GM23248 (cell line): Measurements from ENCODE around the gene HMMR. TPM values are rescaled to one million over a fixed set of nuclear protein-coding genes. Genes with fewer than 3 reads are reported as not detected.

Source experiments
- DNase-seq: peaks from one replicate; pipeline ENCODE4 v3.0.0-alpha.2; 2015
- H2AFZ ChIP-seq: fragments of 200-600 bp; sonication (generic); 2 replicates; pipeline ENCODE4 v1.6.1; 2016; ENCODE audit warnings: antibody characterized with exemption
- H3F3A ChIP-seq: fragments of 200-600 bp; sonication (generic); 2 replicates; pipeline ENCODE4 v1.6.1; 2016; ENCODE audit warnings: mild to moderate bottlenecking, antibody characterized with exemption, mixed run types; ENCODE audit not compliant: insufficient read depth
- H3K27ac ChIP-seq: fragments of 200-600 bp; sonication (generic); 2 replicates; pipeline ENCODE4 v1.5.1; 2016; ENCODE audit warnings: mild to moderate bottlenecking
- H3K27me3 ChIP-seq: fragments of 200-600 bp; sonication (generic); replicated peaks from 2 replicates; pipeline ENCODE4 v1.6.1; 2016; ENCODE audit warnings: mild to moderate bottlenecking; ENCODE audit not compliant: insufficient read depth
- H3K36me3 ChIP-seq: fragments of 200-600 bp; sonication (generic); 2 replicates; pipeline ENCODE4 v1.6.1; 2016; ENCODE audit warnings: low read depth, mild to moderate bottlenecking
- H3K4me1 ChIP-seq: fragments of 200-600 bp; sonication (generic); 2 replicates; pipeline ENCODE4 v1.6.1; 2016; ENCODE audit warnings: mild to moderate bottlenecking; ENCODE audit not compliant: insufficient read depth
- H3K4me2 ChIP-seq: fragments of 200-600 bp; sonication (generic); one replicate; pipeline ENCODE4 v1.6.1; 2016; ENCODE audit warnings: mild to moderate bottlenecking; ENCODE audit not compliant: unreplicated experiment
- H3K4me3 ChIP-seq: fragments of 200-600 bp; sonication (generic); 2 replicates; pipeline ENCODE4 v1.5.1; 2016; ENCODE audit warnings: mild to moderate bottlenecking
- H3K79me2 ChIP-seq: fragments of 200-600 bp; sonication (generic); 2 replicates; pipeline ENCODE4 v1.6.1; 2016; ENCODE audit warnings: mild to moderate bottlenecking; ENCODE audit not compliant: insufficient read depth
- H3K9ac ChIP-seq: fragments of 200-600 bp; sonication (generic); 2 replicates; pipeline ENCODE4 v1.6.1; 2016; ENCODE audit warnings: mild to moderate bottlenecking
- H3K9me2 ChIP-seq: fragments of 200-600 bp; sonication (generic); 2 replicates; pipeline ENCODE4 v1.6.1; 2016; ENCODE audit warnings: mixed run types, mild to moderate bottlenecking, moderate library complexity; ENCODE audit not compliant: insufficient read depth
- H3K9me3 ChIP-seq: fragments of 200-600 bp; sonication (generic); one replicate; pipeline ENCODE4 v1.6.1; 2017; ENCODE audit warnings: low read depth
- H4K20me1 ChIP-seq: fragments of 200-600 bp; sonication (generic); 2 replicates; pipeline ENCODE4 v1.6.0; 2016; ENCODE audit not compliant: insufficient read depth
- EZH2 ChIP-seq: fragments of 200-600 bp; sonication (generic); IDR thresholded peaks from 2 replicates; pipeline ENCODE4 v1.6.1; 2018; ENCODE audit warnings: antibody characterized with exemption, mild to moderate bottlenecking; ENCODE audit not compliant: insufficient read depth, poor library complexity, severe bottlenecking
- EZH2phosphoT487 ChIP-seq: fragments of 200-600 bp; sonication (generic); IDR thresholded peaks from 2 replicates; pipeline ENCODE4 v1.6.1; 2018; ENCODE audit warnings: antibody characterized with exemption, moderate library complexity, mild to moderate bottlenecking, low read depth; ENCODE audit not compliant: insufficient read depth
- WGBS, 2 experiments: methylation state at CpG; one replicate each; pipeline ENCODE4 v1.1.6; 2015 to 2017; ENCODE audit warnings: low lambda C conversion rate in 2 of 2, low coverage in 1 of 2; ENCODE audit errors: missing lambda C conversion rate in 2 of 2; 5-methylcytosine and 5-hydroxymethylcytosine counted together
- in situ Hi-C: fragments of 300-500 bp; cut with MboI; formaldehyde crosslinking; loops from 2 replicates; pipeline ENCODE4 v1.15.0; 2020
- polyA plus RNA-seq: library from polyadenylated mRNA; unstranded; fragments of >200 nt; fragmentation: Nextera tagmentation; extraction: Ambion mirVana; gene quantifications from 2 replicates; pipeline ENCODE4 v1.2.1, GENCODE V29; 2016
- total RNA-seq: library from RNA; depleted of rRNA; stranded (reverse); fragments of >200 nt; shearing (Covaris generic); gene quantifications from 2 replicates; pipeline ENCODE4 v1.2.3, GENCODE V29; 2014

HMMR gene
- total and polyA plus RNA-seq, 2 experiments from 2014 or later = 10.7 to 16.4 TPM

GRCh38 chr5:163525096-163525495 is 64.7 kb downstream of the HMMR start:
- Histone ChIP-seq H4K20me1 (no peaks in the 10 kb centered on the region), H3K9ac (no peak overlapping the region), H3K4me3 (no peak overlapping the region), H3K36me3 (0 out of 2 replicates have a peak, but pooled peaks cover 8% of the 10 kb centered on the region), H3K27ac (no peak overlapping the region), H3K4me2 (no peak overlapping the region), H2AFZ (no peak overlapping the region), H3F3A (0 out of 2 replicates have a peak, but pooled peaks cover 5% of the 10 kb centered on the region), H3K4me1 (no peaks in the 10 kb centered on the region), H3K9me3 (peaks cover 4% of the 10 kb centered on the region), H3K9me2 (no peaks in the 10 kb centered on the region), H3K27me3 (no peaks in the 10 kb centered on the region), H3K79me2 (no peaks in the 10 kb centered on the region)
- TF ChIP-seq EZH2 = no peak
- no peak for TF ChIP-seq EZH2phosphoT487
- no peak for DNase-seq
- in situ Hi-C loops = no loop called here
- WGBS, 2 experiments = 95 to 100% methylated on average over 1 of the region's 1 CpG

GRCh38 chr5:163529698-163530097 is 69.3 kb downstream of the HMMR start:
- in situ Hi-C loops = no loop called here
- Histone ChIP-seq H3K4me2 (no peak overlapping the region), H3K9ac (no peak overlapping the region), H3K27ac (no peak overlapping the region), H3K4me3 (no peak overlapping the region), H3K9me3 (peaks cover 4% of the 10 kb centered on the region), H3F3A (no peaks in the 10 kb centered on the region), H3K27me3 (peaks cover 13% of the 10 kb centered on the region), H3K9me2 (no peaks in the 10 kb centered on the region), H2AFZ (no peak overlapping the region), H3K36me3 (no peaks in the 10 kb centered on the region), H4K20me1 (no peaks in the 10 kb centered on the region), H3K79me2 (no peaks in the 10 kb centered on the region), H3K4me1 (no peaks in the 10 kb centered on the region)
- no peak for DNase-seq
- TF ChIP-seq EZH2phosphoT487 (no peak), EZH2 (no peak)
- WGBS, 2 experiments = 49 to 55% methylated on average over 5 of the region's 5 CpGs

GRCh38 chr5:163531272-163531671 is 70.8 kb downstream of the HMMR start:
- Histone ChIP-seq H3K4me1 (no peaks in the 10 kb centered on the region), H3K27ac (no peak overlapping the region), H3K4me3 (no peak overlapping the region), H3K4me2 (no peak overlapping the region), H3K36me3 (no peaks in the 10 kb centered on the region), H3K9ac (no peak overlapping the region), H3K27me3 (peaks cover 13% of the 10 kb centered on the region), H3K9me3 (no peaks in the 10 kb centered on the region), H3K79me2 (no peaks in the 10 kb centered on the region), H2AFZ (no peak overlapping the region), H3F3A (no peaks in the 10 kb centered on the region), H3K9me2 (no peaks in the 10 kb centered on the region), H4K20me1 (no peaks in the 10 kb centered on the region)
- in situ Hi-C loops = no loop called here
- TF ChIP-seq EZH2 (no peak), EZH2phosphoT487 (no peak)
- DNase-seq = no peak
- WGBS, 2 experiments = 58 to 63% methylated on average over 3 of the region's 3 CpGs

- Histone ChIP-seq H3K4me3 (no peak overlapping the region), H3K9ac (no peak overlapping the region), H3K79me2 (no peaks in the 10 kb centered on the region), H3K36me3 (no peaks in the 10 kb centered on the region), H3K27ac (no peak overlapping the region), H3K9me3 (no peaks in the 10 kb centered on the region), H3K4me1 (no peaks in the 10 kb centered on the region), H3K9me2 (no peaks in the 10 kb centered on the region), H3K4me2 (no peak overlapping the region), H4K20me1 (no peaks in the 10 kb centered on the region), H3F3A (no peaks in the 10 kb centered on the region), H2AFZ (no peak overlapping the region), H3K27me3 (peaks cover 13% of the 10 kb centered on the region)
- 6 to 8% methylated on average over 5 of the region's 5 CpGs for WGBS, 2 experiments
- no peak for DNase-seq
- in situ Hi-C loops = no loop called here
- TF ChIP-seq EZH2 = no peak
- no peak for TF ChIP-seq EZH2phosphoT487
These were observed 72.0 kb downstream of the HMMR start for GRCh38 chr5:163532171-163533084.
